GM06990 (cell line): ENCODE results near the gene RGPD8.

Experiments
- DNase-seq: peaks from one replicate; pipeline ENCODE4 v3.0.0-alpha.2; 2011; ENCODE audit not compliant: insufficient read length; ENCODE audit errors: extremely low read depth
- H3K27me3 ChIP-seq: replicated peaks from 2 replicates; pipeline ENCODE4 v1.6.0; 2011; ENCODE audit warnings: low read length; ENCODE audit not compliant: control insufficient read depth, insufficient read depth
- H3K36me3 ChIP-seq: 2 replicates; pipeline ENCODE4 v1.5.1; 2011; ENCODE audit warnings: low read length; ENCODE audit not compliant: control insufficient read depth, insufficient read depth
- H3K4me3 ChIP-seq: replicated peaks from 2 replicates; pipeline ENCODE4 v1.5.1; 2011; ENCODE audit warnings: low read depth, mild to moderate bottlenecking, control low read depth, low read length
- CTCF ChIP-seq: IDR thresholded peaks from 2 replicates; pipeline ENCODE4 v1.5.1; 2011; ENCODE audit warnings: low read length, control low read depth, mild to moderate bottlenecking, inconsistent platforms; ENCODE audit not compliant: insufficient read depth, poor library complexity, severe bottlenecking

The RGPD8 gene

GRCh38 chr2:112339986-112340385, 93.5 kb downstream of the RGPD8 start:
- Histone ChIP-seq H3K4me3 (no peak overlapping the region), H3K36me3 (no peaks in the 10 kb centered on the region), H3K27me3 (no peaks in the 10 kb centered on the region)
- no peak for DNase-seq
- TF ChIP-seq CTCF, result no peak

GRCh38 chr2:112335600-112335999, 97.8 kb downstream of the RGPD8 start:
- DNase-seq, result no peak
- TF ChIP-seq CTCF, result no peak
- Histone ChIP-seq H3K4me3 (no peak overlapping the region), H3K27me3 (no peaks in the 10 kb centered on the region), H3K36me3 (peaks cover 1% of the 10 kb centered on the region; the same call in 1 of the 2 replicates)

- Histone ChIP-seq H3K36me3 (peaks cover 1% of the 10 kb centered on the region; the same call in 1 of the 2 replicates), H3K27me3 (no peaks in the 10 kb centered on the region), H3K4me3 (no peak overlapping the region)
- no peak for TF ChIP-seq CTCF
- no peak for DNase-seq
Measured at GRCh38 chr2:112332123-112332696, 101.2 kb downstream of the RGPD8 start.

GRCh38 chr2:112322919-112323318, 110.5 kb downstream of the RGPD8 start:
- no peak for DNase-seq
- no peaks in the 10 kb centered on the region for H3K27me3 ChIP-seq
- no peak for TF ChIP-seq CTCF
- H3K36me3 ChIP-seq, result no peaks in the 10 kb centered on the region
- no peak overlapping the region for H3K4me3 ChIP-seq

- no peak overlapping the region for H3K4me3 ChIP-seq
- H3K27me3 ChIP-seq, result no peaks in the 10 kb centered on the region
- H3K36me3 ChIP-seq, result no peaks in the 10 kb centered on the region
- DNase-seq, result no peak
- no peak for TF ChIP-seq CTCF
Measured at GRCh38 chr2:112321375-112322320, 111.8 kb downstream of the RGPD8 start.
